ENCODE data around the gene SLC2A13. TPM values are rescaled to one million over a fixed set of nuclear protein-coding genes. Genes with fewer than 3 reads are reported as not detected.

The SLC2A13 gene
- total and polyA plus RNA-seq, 2 donors (not counting 3 experiments of a cell fraction or from before 2014, with no cell fraction given), result 1.2 to 4.9 TPM

GRCh38 chr12:39835517-39836489 is 270.1 kb downstream of the SLC2A13 start:
- intact Hi-C loops (cut with micrococcal nuclease) (no loop called here), dilution Hi-C loops (cut with MboI; ENCODE audit: extremely low pct_ligation_motif_present, low sequenced_read_pairs) (no loop called here)
- H3K79me2 ChIP-seq (ENCODE audit: control insufficient read depth, insufficient read depth, low read length), result no peaks in the 10 kb centered on the region
- H3K9me1 ChIP-seq (replicated peaks; ENCODE audit: control insufficient read depth, extremely low read depth, insufficient read depth, low read length), result no peaks in the 10 kb centered on the region
- no peaks in the 10 kb centered on the region for H3K27me3 ChIP-seq (ENCODE audit: control insufficient read depth in 2 of 2, insufficient read depth in 2 of 2, low read length in 2 of 2)
- no peak overlapping the region for H3K4me3 ChIP-seq (replicated peaks in 1 of 3; ENCODE audit: insufficient read depth in 1 of 3, low read depth in 1 of 3, low read length in 3 of 3)
- H3K4me2 ChIP-seq (ENCODE audit: insufficient read depth, low read length), result no peak overlapping the region
- no peaks in the 10 kb centered on the region for H3K9me3 ChIP-seq (replicated peaks; ENCODE audit: control insufficient read depth, insufficient read depth, low read length)
- DNase-seq (ENCODE audit: low read depth, low spot score), result no peak
- H3K9ac ChIP-seq (replicated peaks; ENCODE audit: extremely low read depth, insufficient read depth, low read length), result no peak overlapping the region
- no peak overlapping the region for H3K27ac ChIP-seq (ENCODE audit: insufficient read depth, low read depth, low read length)
- no peak for TF ChIP-seq POLR2AphosphoS5 (IDR thresholded peaks at IDR 0.05; ENCODE audit: insufficient read depth, low read depth, low read length)
- no peak for TF ChIP-seq CTCF (IDR thresholded peaks at IDR 0.05; ENCODE audit: extremely low read depth in 1 of 2, insufficient read depth in 1 of 2, low read depth in 1 of 2, low read length in 2 of 2)
- TF ChIP-seq EZH2 (IDR thresholded peaks at IDR 0.05; ENCODE audit: borderline replicate concordance, low read depth, low read length, severe bottlenecking), result no peak
- no peak for TF ChIP-seq FOS (IDR thresholded peaks at IDR 0.05; ENCODE audit: borderline replicate concordance, insufficient read depth, low read length)
- TF ChIP-seq POLR2A (IDR thresholded peaks at IDR 0.05; ENCODE audit: low read depth, low read length), result no peak
- TF ChIP-seq MYC (IDR thresholded peaks at IDR 0.05; ENCODE audit: low read depth, low read length), result no peak
- no peak for TF ChIP-seq MAX (IDR thresholded peaks at IDR 0.05; ENCODE audit: insufficient read depth, insufficient read length)
- ChIA-PET POLR2A (no interaction called here), CTCF (no interaction called here)
- H2AFZ ChIP-seq (ENCODE audit: low read depth, low read length), result no peak overlapping the region
- H3K4me1 ChIP-seq (ENCODE audit: control insufficient read depth, extremely low read depth, insufficient read depth, low read length), result peaks cover 7% of the 10 kb centered on the region
- no peaks in the 10 kb centered on the region for H3K36me3 ChIP-seq (ENCODE audit: control insufficient read depth in 2 of 2, extremely low read depth in 1 of 2, insufficient read depth in 2 of 2, low read length in 2 of 2)
- FAIRE-seq, result no peak
- no TSS peak for BruUV-seq (replicated peaks)
- H4K20me1 ChIP-seq (replicated peaks; ENCODE audit: control insufficient read depth, extremely low read depth, insufficient read depth, low read length), result no peaks in the 10 kb centered on the region
